Measurements from ENCODE around the gene TFAP2E.

TFAP2E gene

GRCh38 chr1:35642471-35642955 lies 69.4 kb downstream of the TFAP2E start:
- H3K9me3 ChIP-seq (ENCODE audit: control insufficient read depth, insufficient read depth, low read length): no peaks in the 10 kb centered on the region
- no peaks in the 10 kb centered on the region for H3K36me3 ChIP-seq (ENCODE audit: control insufficient read depth, insufficient read depth, low read length)
- H3K4me1 ChIP-seq (ENCODE audit: control insufficient read depth, insufficient read depth, low read length): no peaks in the 10 kb centered on the region
- no peaks in the 10 kb centered on the region for H3K27me3 ChIP-seq (ENCODE audit: control insufficient read depth, insufficient read depth, low read length)
- H3K27ac ChIP-seq (ENCODE audit: low read length): no peak overlapping the region
- no CpG with 5 or more reads among the region's 14 CpGs for WGBS (ENCODE audit: insufficient coverage, insufficient read length)
- no peak overlapping the region for H3K4me3 ChIP-seq (ENCODE audit: low read length)
- no peak for DNase-seq (ENCODE audit: low read depth, low spot score)

- no peak for DNase-seq (ENCODE audit: low read depth, low spot score)
- Histone ChIP-seq H3K27me3 (ENCODE audit: control insufficient read depth, insufficient read depth, low read length) (no peaks in the 10 kb centered on the region), H3K4me3 (ENCODE audit: low read length) (no peak overlapping the region), H3K4me1 (ENCODE audit: control insufficient read depth, insufficient read depth, low read length) (no peaks in the 10 kb centered on the region), H3K9me3 (ENCODE audit: control insufficient read depth, insufficient read depth, low read length) (no peaks in the 10 kb centered on the region), H3K36me3 (ENCODE audit: control insufficient read depth, insufficient read depth, low read length) (no peaks in the 10 kb centered on the region), H3K27ac (ENCODE audit: low read length) (no peak overlapping the region)
- no CpG with 5 or more reads among the region's 2 CpGs for WGBS (ENCODE audit: insufficient coverage, insufficient read length)
Observed at GRCh38 chr1:35644204-35644603, 71.1 kb downstream of the TFAP2E start.
